ENCODE measurements around the gene CEBPA.

Gene CEBPA

GRCh38 chr19:33270769-33271168 lies 31.6 kb downstream of the CEBPA start:
- no peak for DNase-seq

- DNase-seq: no peak
Observed at GRCh38 chr19:33269016-33269415, 33.3 kb downstream of the CEBPA start.

- DNase-seq: no peak
Observed at GRCh38 chr19:33268162-33268991, 34.0 kb downstream of the CEBPA start.

- no peak for DNase-seq
Observed at GRCh38 chr19:33267706-33268105, 34.6 kb downstream of the CEBPA start.

- no peak for DNase-seq
Observed at GRCh38 chr19:33266974-33267484, 35.3 kb downstream of the CEBPA start.

- DNase-seq: no peak
Observed at GRCh38 chr19:33264881-33265445, 37.4 kb downstream of the CEBPA start.

- no peak for DNase-seq
Observed at GRCh38 chr19:33263325-33264023, 38.9 kb downstream of the CEBPA start.

- DNase-seq: no peak
Observed at GRCh38 chr19:33261511-33262189, 40.7 kb downstream of the CEBPA start.

GRCh38 chr19:33260628-33261418 lies 41.5 kb downstream of the CEBPA start:
- DNase-seq: peak in 1 of 5 experiments; percentile 26

- no peak for DNase-seq
Observed at GRCh38 chr19:33259539-33259938, 42.8 kb downstream of the CEBPA start.

GRCh38 chr19:33257828-33258227 lies 44.5 kb downstream of the CEBPA start:
- no peak for DNase-seq

- DNase-seq: no peak
Observed at GRCh38 chr19:33256261-33256660, 46.1 kb downstream of the CEBPA start.

GRCh38 chr19:33255781-33256180 lies 46.6 kb downstream of the CEBPA start:
- DNase-seq: no peak

GRCh38 chr19:33254245-33254824 lies 48.0 kb downstream of the CEBPA start:
- DNase-seq: no peak

- DNase-seq: no peak
Observed at GRCh38 chr19:33252971-33253370, 49.4 kb downstream of the CEBPA start.

- DNase-seq: no peak
Observed at GRCh38 chr19:33252418-33252962, 49.8 kb downstream of the CEBPA start.

GRCh38 chr19:33251526-33252090 lies 50.7 kb downstream of the CEBPA start:
- no peak for DNase-seq

- no peak for DNase-seq
Observed at GRCh38 chr19:33251076-33251475, 51.3 kb downstream of the CEBPA start.

- DNase-seq: no peak
Observed at GRCh38 chr19:33250500-33250899, 51.8 kb downstream of the CEBPA start.

Measured in T-helper 2 cell (primary cell).